IMR-90 (cell line): ENCODE measurements around the gene CREB5. TPM values are rescaled to one million over a fixed set of nuclear protein-coding genes. Genes with fewer than 3 reads are reported as not detected.
A peak's percentile ranks its signal among the peaks of the same experiment; 100 is the strongest.

ENCODE experiments used
- ATAC-seq: fragments of 200-7000 bp; cut with Tn5 transposase; 2 replicates; pipeline ENCODE4 v1.9.1; 2020; ENCODE audit warnings: low read depth, mild to moderate bottlenecking, moderate library complexity
- BruUV-seq: library from RNA; stranded (reverse); fragments of 400-500 nt; replicated peaks from 2 replicates; lab custom pipeline; 2021; lab: Mats Ljungman, UMichigan
- CTCF ChIA-PET: fragments of 300-600 bp; formaldehyde crosslinking; extraction: SDS; loops from one replicate; lab custom pipeline; 2021; ENCODE audit warnings: antibody characterized with exemption; lab: Yijun Ruan, JAX
- POLR2A ChIA-PET: fragments of 300-600 bp; sonication (Branson Sonifier 250); formaldehyde crosslinking; loops from one replicate; lab custom pipeline; 2022; ENCODE audit warnings: antibody characterized with exemption; ENCODE audit not compliant: unreplicated experiment; lab: Charles Lee
- DNase-seq: peaks from one replicate; pipeline ENCODE4 v3.0.0; 2013
- H2AFZ ChIP-seq: replicated peaks from 2 replicates; pipeline ENCODE3; 2013; ENCODE audit warnings: low read length, mild to moderate bottlenecking; ENCODE audit not compliant: poor library complexity
- H2AK5ac ChIP-seq: 2 replicates; pipeline ENCODE4 v1.6.1; 2013; ENCODE audit warnings: low read depth, low read length, inconsistent platforms
- H2AK9ac ChIP-seq: replicated peaks from 2 replicates; pipeline ENCODE3; 2013; ENCODE audit warnings: mild to moderate bottlenecking, low read depth, low read length, moderate library complexity; ENCODE audit not compliant: poor library complexity
- H2BK120ac ChIP-seq: 2 replicates; pipeline ENCODE4 v1.6.1; 2013; ENCODE audit warnings: low read depth, low read length, inconsistent platforms
- H2BK15ac ChIP-seq: 3 replicates; pipeline ENCODE4 v1.6.1; 2013; ENCODE audit warnings: low read depth, low read length, inconsistent platforms
- H2BK20ac ChIP-seq: 2 replicates; pipeline ENCODE4 v1.6.1; 2013; ENCODE audit warnings: low read depth, mild to moderate bottlenecking, inconsistent platforms, low read length, moderate library complexity
- H2BK5ac ChIP-seq: 2 replicates; pipeline ENCODE4 v1.6.1; 2013; ENCODE audit warnings: mild to moderate bottlenecking, low read depth, low read length, inconsistent platforms; ENCODE audit not compliant: poor library complexity, severe bottlenecking
- H3K14ac ChIP-seq: replicated peaks from 2 replicates; pipeline ENCODE4 v1.6.1; 2013; ENCODE audit warnings: low read depth, low read length, inconsistent platforms
- H3K18ac ChIP-seq: 2 replicates; pipeline ENCODE4 v1.6.1; 2013; ENCODE audit warnings: low read depth, low read length, control low read depth
- H3K23ac ChIP-seq: 2 replicates; pipeline ENCODE4 v1.6.1; 2013; ENCODE audit warnings: low read depth, low read length, inconsistent platforms
- H3K27ac ChIP-seq: 2 replicates; pipeline ENCODE4 v1.5.1; 2013; ENCODE audit warnings: mild to moderate bottlenecking, control low read depth, low read length; ENCODE audit not compliant: insufficient read depth
- H3K27me3 ChIP-seq: 2 replicates; pipeline ENCODE4 v1.6.1; 2013; ENCODE audit warnings: low read length; ENCODE audit not compliant: control insufficient read depth, insufficient read depth
- H3K36me3 ChIP-seq: 2 replicates; pipeline ENCODE4 v1.6.1; 2013; ENCODE audit warnings: low read length, mixed read lengths; ENCODE audit not compliant: control insufficient read depth, insufficient read depth
- H3K4ac ChIP-seq: 2 replicates; pipeline ENCODE4 v1.6.1; 2013; ENCODE audit warnings: low read depth, low read length, inconsistent platforms
- H3K4me1 ChIP-seq: 2 replicates; pipeline ENCODE4 v1.6.1; 2013; ENCODE audit warnings: low read length, mixed read lengths; ENCODE audit not compliant: control insufficient read depth, insufficient read depth
- H3K4me2 ChIP-seq: 2 replicates; pipeline ENCODE4 v1.6.1; 2013; ENCODE audit warnings: low read depth, mild to moderate bottlenecking, control low read depth, low read length, moderate library complexity
- H3K4me3 ChIP-seq: 2 replicates; pipeline ENCODE4 v1.5.1; 2013; ENCODE audit warnings: low read depth, mild to moderate bottlenecking, control low read depth, low read length, moderate library complexity; ENCODE audit not compliant: insufficient read depth
- H3K56ac ChIP-seq: 2 replicates; pipeline ENCODE4 v1.6.1; 2013; ENCODE audit warnings: low read length, inconsistent platforms; ENCODE audit not compliant: insufficient read depth; ENCODE audit errors: extremely low read depth
- H3K79me1 ChIP-seq, 2 experiments: 2 replicates each; pipeline ENCODE4 v1.6.1; 2013; ENCODE audit warnings: low read length in 2 of 2, inconsistent platforms in 1 of 2, low read depth in 1 of 2
- H3K9ac ChIP-seq: 2 replicates; pipeline ENCODE4 v1.6.1; 2013; ENCODE audit warnings: low read depth, low read length, control low read depth
- H3K9me1 ChIP-seq: 2 replicates; pipeline ENCODE4 v1.6.1; 2013; ENCODE audit warnings: low read length, inconsistent platforms; ENCODE audit not compliant: insufficient read depth
- H3K9me3 ChIP-seq: 2 replicates; pipeline ENCODE4 v1.6.1; 2013; ENCODE audit warnings: low read length; ENCODE audit not compliant: control insufficient read depth, insufficient read depth
- H4K20me1 ChIP-seq: 2 replicates; pipeline ENCODE4 v1.6.1; 2013; ENCODE audit warnings: low read length, inconsistent platforms; ENCODE audit not compliant: insufficient read depth
- H4K5ac ChIP-seq: 2 replicates; pipeline ENCODE4 v1.6.1; 2013; ENCODE audit warnings: mild to moderate bottlenecking, low read depth, low read length, control low read depth
- H4K8ac ChIP-seq, 2 experiments: 2 replicates each; pipeline ENCODE4 v1.6.1; 2013; ENCODE audit warnings: low read depth in 2 of 2, low read length in 2 of 2, control low read depth in 1 of 2, inconsistent platforms in 1 of 2
- H4K91ac ChIP-seq: 2 replicates; pipeline ENCODE4 v1.6.1; 2013; ENCODE audit warnings: low read depth, low read length, inconsistent platforms; ENCODE audit not compliant: insufficient read depth
- BHLHE40 ChIP-seq: fragments of 150-350 bp; IDR thresholded peaks from 2 replicates; pipeline ENCODE4 v1.6.1; 2016; ENCODE audit warnings: mild to moderate bottlenecking, low read depth, low read length
- CEBPB ChIP-seq: IDR thresholded peaks from 2 replicates; pipeline ENCODE4 v1.6.1; 2012; ENCODE audit warnings: low read depth, low read length, improper control_type of control experiment
- CHD1 ChIP-seq: IDR thresholded peaks from 2 replicates; pipeline ENCODE4 v1.6.1; 2012; ENCODE audit warnings: low read depth, low read length, improper control_type of control experiment
- CTCF ChIP-seq: conservative IDR thresholded peaks from 2 replicates; pipeline ENCODE4 v1.5.1; 2012; ENCODE audit warnings: mild to moderate bottlenecking, low read depth, low read length, improper control_type of control experiment
- ELK1 ChIP-seq: fragments of 150-350 bp; IDR thresholded peaks from 2 replicates; pipeline ENCODE4 v1.6.1; 2016; ENCODE audit warnings: low read depth, mild to moderate bottlenecking, low read length, moderate library complexity, borderline replicate concordance
- FOS ChIP-seq: fragments of 150-350 bp; IDR thresholded peaks from 2 replicates; pipeline ENCODE4 v1.6.1; 2016; ENCODE audit warnings: low read depth, low read length
- MAFK ChIP-seq: IDR thresholded peaks from 2 replicates; pipeline ENCODE4 v1.6.1; 2012; ENCODE audit warnings: low read depth, low read length, improper control_type of control experiment
- MAZ ChIP-seq: IDR thresholded peaks from 2 replicates; pipeline ENCODE4 v1.6.1; 2012; ENCODE audit warnings: low read depth, mild to moderate bottlenecking, low read length, improper control_type of control experiment, moderate library complexity, borderline replicate concordance
- MXI1 ChIP-seq: IDR thresholded peaks from 2 replicates; pipeline ENCODE4 v1.6.1; 2012; ENCODE audit warnings: low read depth, mild to moderate bottlenecking, low read length, moderate library complexity, borderline replicate concordance
- NFE2L2 ChIP-seq: fragments of 150-350 bp; IDR thresholded peaks from 2 replicates; pipeline ENCODE4 v1.6.1; 2016; ENCODE audit warnings: low read depth, mild to moderate bottlenecking, low read length
- POLR2A ChIP-seq: IDR thresholded peaks from 2 replicates; pipeline ENCODE4 v1.6.1; 2012; ENCODE audit warnings: mild to moderate bottlenecking, low read depth, low read length
- RAD21 ChIP-seq: IDR thresholded peaks from 2 replicates; pipeline ENCODE4 v1.6.1; 2012; ENCODE audit warnings: low read length, improper control_type of control experiment
- RCOR1 ChIP-seq: IDR thresholded peaks from 2 replicates; pipeline ENCODE4 v1.6.1; 2012; ENCODE audit warnings: mild to moderate bottlenecking, low read length, improper control_type of control experiment; ENCODE audit not compliant: insufficient replicate concordance
- SMC3 ChIP-seq: fragments of 150-350 bp; IDR thresholded peaks from 2 replicates; pipeline ENCODE4 v1.6.1; 2016; ENCODE audit warnings: low read depth, mild to moderate bottlenecking, antibody characterized with exemption, low read length, moderate library complexity
- WGBS, 2 experiments: methylation state at CpG; one replicate each; pipeline versions ENCODE4 v1.1.5 to v1.1.7; 2013; ENCODE audit warnings: missing lambda C conversion rate in 2 of 2; ENCODE audit not compliant: insufficient read length in 1 of 2; ENCODE audit errors: extremely low coverage in 2 of 2; 5-methylcytosine and 5-hydroxymethylcytosine counted together
- dilution Hi-C: fragments of 300-500 bp; cut with HindIII; formaldehyde crosslinking; loops from one replicate; pipeline ENCODE4 v1.14.3; 2018; ENCODE audit warnings: low sequenced_read_pairs; ENCODE audit not compliant: unreplicated experiment
- in situ Hi-C: fragments of 300-500 bp; cut with MboI; formaldehyde crosslinking; loops from 3 replicates; pipeline ENCODE4 v1.14.3; 2019; ENCODE audit warnings: low sequenced_read_pairs, inconsistent platforms, mixed read lengths
- intact Hi-C: fragments of 100-400 bp; cut with micrococcal nuclease; formaldehyde crosslinking; loops from 2 replicates; pipeline ENCODE4 v1.10.0; 2022
- polyA plus RNA-seq, 3 experiments: library from polyadenylated mRNA; depleted of rRNA; stranded (reverse); fragments of >200 nt; gene quantifications; 2 replicates each; pipeline ENCODE4 v1.2.3, GENCODE V29; 2012; ENCODE audit warnings: low replicate concordance in 1 of 3
- total RNA-seq: library from RNA; depleted of rRNA; stranded (reverse); fragments of >200 nt; gene quantifications from 2 replicates; pipeline ENCODE4 v1.2.3, GENCODE V29; 2012

Gene CREB5
- total and polyA plus RNA-seq, 2 of the 4 experiments (the other 2 are of a cell fraction) = 7.3 to 13.1 TPM

GRCh38 chr7:28419716-28420115, 7.4 kb downstream of the CREB5 start:
- dilution Hi-C loops (no loop called here), in situ Hi-C loops (no loop called here), intact Hi-C loops (loop anchor here (5.0 kb wide), 1 partner anchor 133 kb away; no protein-coding TSS in a partner anchor)
- no peak overlapping the region for H3K18ac ChIP-seq
- H2AK9ac ChIP-seq = no peak overlapping the region
- peak overlapping the region; percentile 3; the same call in 1 of the 2 replicates for H3K4me2 ChIP-seq
- no peak overlapping the region for H3K23ac ChIP-seq
- CTCF ChIA-PET = no interaction called here
- H3K27me3 ChIP-seq = no peaks in the 10 kb centered on the region
- no peak overlapping the region for H3K4me3 ChIP-seq
- no peak overlapping the region for H3K9ac ChIP-seq
- H2BK20ac ChIP-seq = no peak overlapping the region
- POLR2A ChIA-PET = no interaction called here
- no peaks in the 10 kb centered on the region for H3K9me1 ChIP-seq
- H4K20me1 ChIP-seq = no peaks in the 10 kb centered on the region
- H3K9me3 ChIP-seq = no peaks in the 10 kb centered on the region
- no peaks in the 10 kb centered on the region for H3K36me3 ChIP-seq
- H3K27ac ChIP-seq = peak overlapping the region; percentile 6; the same call in 1 of the 2 replicates
- peak overlapping the region; percentile 76 for H2BK5ac ChIP-seq
- no peak overlapping the region for H2BK15ac ChIP-seq
- no peak overlapping the region for H2BK120ac ChIP-seq
- H2AK5ac ChIP-seq = no peak overlapping the region
- no peak overlapping the region for H4K91ac ChIP-seq
- H3K14ac ChIP-seq = no peak overlapping the region
- no peak overlapping the region for H4K5ac ChIP-seq
- H3K79me1 ChIP-seq = peaks cover 0 to 9% of the 10 kb centered on the region in 2 experiments; a peak in 1 of 4 replicates
- no peak for TF ChIP-seq RAD21
- no peak for TF ChIP-seq MAFK
- no peak for TF ChIP-seq MXI1
- no peak for TF ChIP-seq POLR2A
- no peak for TF ChIP-seq CHD1
- no peak for TF ChIP-seq MAZ
- TF ChIP-seq CTCF = no peak
- no peak for TF ChIP-seq RCOR1
- TF ChIP-seq BHLHE40 = 0 out of 2 replicates have a peak, but pooled peaks have one; percentile 7
- no peak for TF ChIP-seq ELK1
- no peak for TF ChIP-seq SMC3
- TF ChIP-seq NFE2L2 = peak; percentile 46; the same call in 1 of the 2 replicates
- TF ChIP-seq FOS = peak; percentile 72; the same call in 1 of the 2 replicates
- TF ChIP-seq CEBPB = peak; percentile 89
- H3K4ac ChIP-seq = no peak overlapping the region
- H3K56ac ChIP-seq = no peak overlapping the region
- peak; percentile 94 for ATAC-seq
- H2AFZ ChIP-seq = no peak overlapping the region
- H3K4me1 ChIP-seq = peaks cover 4% of the 10 kb centered on the region
- no TSS peak for BruUV-seq
- no peak overlapping the region for H4K8ac ChIP-seq
- DNase-seq = peak; percentile 98
- WGBS, 2 experiments = no CpG with 5 or more reads among the region's 2 CpGs
